DMS79 (cell line): Measurements from ENCODE around the gene MGAT3.
A peak's percentile ranks its signal among the peaks of the same experiment; 100 is the strongest.
"Not testable (repeated sequence)": the region's sequence is repeated elsewhere in the genome, so short reads cannot be mapped to it uniquely, and the experiment has no call there.

Experiments
- DNase-seq: peaks from one replicate; lab custom pipeline; 2025; lab: John Stamatoyannopoulos, UW

MGAT3 gene

GRCh38 chr22:39490966-39491680, 34.3 kb downstream of the MGAT3 start:
- no peak for DNase-seq

GRCh38 chr22:39491696-39492095, 34.9 kb downstream of the MGAT3 start:
- DNase-seq, result no peak

- DNase-seq, result no peak
These were observed 35.4 kb downstream of the MGAT3 start for GRCh38 chr22:39492186-39492585.

GRCh38 chr22:39493759-39494158, 36.9 kb downstream of the MGAT3 start:
- DNase-seq, result no peak

- DNase-seq, result no peak
These were observed 37.8 kb downstream of the MGAT3 start for GRCh38 chr22:39494471-39495120.

- DNase-seq, result no peak
These were observed 39.5 kb downstream of the MGAT3 start for GRCh38 chr22:39496131-39496838.

GRCh38 chr22:39497429-39497828, 40.6 kb downstream of the MGAT3 start:
- DNase-seq, result no peak

GRCh38 chr22:39498368-39498767, 41.6 kb downstream of the MGAT3 start:
- no peak for DNase-seq

- DNase-seq, result no peak
These were observed 42.0 kb downstream of the MGAT3 start for GRCh38 chr22:39498802-39499201.

- no peak for DNase-seq
These were observed 43.3 kb downstream of the MGAT3 start for GRCh38 chr22:39500101-39500500.

GRCh38 chr22:39501644-39502108, 44.9 kb downstream of the MGAT3 start:
- no peak for DNase-seq

GRCh38 chr22:39502109-39502788, 45.4 kb downstream of the MGAT3 start, which contains the start of gene MIEF1:
MIEF1 (plus strand) TSS chr22:39502290; CDS start chr22:39511295, 9,005 bp downstream.
- peak; percentile 71 for DNase-seq

GRCh38 chr22:39502789-39503409, 46.1 kb downstream of the MGAT3 start:
- no peak for DNase-seq

GRCh38 chr22:39503630-39504029, 46.8 kb downstream of the MGAT3 start:
- DNase-seq, result no peak

- no peak for DNase-seq
These were observed 47.3 kb downstream of the MGAT3 start for GRCh38 chr22:39504071-39504470.

- not testable (repeated sequence) for DNase-seq
These were observed 50.2 kb downstream of the MGAT3 start for GRCh38 chr22:39507021-39507420.

GRCh38 chr22:39508393-39508792, 51.6 kb downstream of the MGAT3 start:
- no peak for DNase-seq

- no peak for DNase-seq
These were observed 53.8 kb downstream of the MGAT3 start for GRCh38 chr22:39510529-39511149.

GRCh38 chr22:39511226-39511625, 54.4 kb downstream of the MGAT3 start:
- no peak for DNase-seq

GRCh38 chr22:39512026-39512425, 55.2 kb downstream of the MGAT3 start:
- no peak for DNase-seq

- no peak for DNase-seq
These were observed 57.0 kb downstream of the MGAT3 start for GRCh38 chr22:39513791-39514190.
